SK-N-MC (cell line): Measurements from ENCODE around the gene PCBP3.

Experiments used
- EZH2 ChIP-seq: fragments of 200-600 bp; sonication (generic); IDR thresholded peaks from one replicate; pipeline ENCODE4 v1.6.1; 2017; ENCODE audit warnings: antibody characterized with exemption
- FOXP2 ChIP-seq: optimal IDR thresholded peaks from 2 replicates; pipeline ENCODE3; 2011; ENCODE audit warnings: mild to moderate bottlenecking, moderate library complexity; ENCODE audit not compliant: insufficient read depth; ENCODE audit errors: extremely low read length, control extremely low read depth
- POLR2AphosphoS5 ChIP-seq: IDR thresholded peaks from 2 replicates; pipeline ENCODE4 v1.6.1; 2012; ENCODE audit warnings: mild to moderate bottlenecking, low read depth, low read length, borderline replicate concordance

DNA sequence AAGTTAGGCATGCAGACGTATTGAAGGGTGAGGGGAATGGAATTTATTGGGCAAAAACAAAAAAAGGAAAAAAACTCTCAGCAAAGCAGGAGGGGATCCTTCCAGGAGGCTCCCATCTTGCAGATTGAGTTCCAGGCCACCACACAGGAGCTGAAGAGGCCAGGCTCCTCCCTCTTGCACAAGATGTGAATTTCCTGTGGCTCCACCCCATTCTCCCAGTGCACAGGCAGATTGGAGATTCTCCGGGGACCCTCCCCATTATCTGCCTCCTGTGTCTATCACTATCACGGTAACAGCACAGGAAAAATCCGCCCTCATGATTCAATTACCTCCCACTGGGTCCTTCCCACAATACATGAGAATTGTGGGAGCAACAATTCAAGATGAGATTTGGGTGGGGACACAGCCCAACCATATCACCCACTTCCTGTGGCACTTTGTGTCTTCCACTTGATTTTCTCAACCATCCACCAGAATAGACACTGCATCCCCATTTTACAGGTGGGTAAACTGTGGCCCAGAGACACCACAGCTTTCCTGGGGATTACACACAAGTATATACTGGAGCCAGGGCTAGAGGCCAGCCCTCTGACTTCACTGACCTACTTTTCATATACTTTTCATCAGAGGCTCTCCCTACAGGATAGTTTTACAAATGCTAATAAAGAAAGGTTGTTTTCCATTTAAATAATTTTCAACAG, 319.2 kb downstream of the PCBP3 start:
- no peak for TF ChIP-seq POLR2AphosphoS5
- TF ChIP-seq EZH2 = no peak
- TF ChIP-seq FOXP2 = no peak
